Measurements from ENCODE around the gene ENTPD5. TPM values are rescaled to one million over a fixed set of nuclear protein-coding genes. Genes with fewer than 3 reads are reported as not detected.

Gene ENTPD5
- total RNA-seq, 4 donors from 2014 or later: 28.9 to 300 (median 148) TPM

DNA sequence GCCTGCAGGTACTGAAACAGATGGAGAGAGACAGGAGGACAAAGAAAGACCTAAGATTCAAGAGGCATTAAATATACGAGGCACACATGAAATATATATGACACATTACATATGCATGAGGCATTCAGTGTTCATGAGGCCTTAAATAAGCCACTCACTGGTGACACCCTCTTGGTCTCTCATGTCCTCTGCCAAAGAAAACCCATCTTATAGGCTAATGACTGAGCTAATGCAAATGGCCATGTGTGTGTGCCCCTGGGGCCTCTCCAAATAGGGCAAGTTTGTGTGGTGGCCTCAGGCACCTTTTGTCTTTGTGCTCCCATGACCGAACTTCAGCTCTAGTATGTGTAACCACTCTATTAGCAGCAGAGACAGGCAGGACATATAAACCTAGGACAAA, 50.2 kb downstream of the ENTPD5 start:
- Histone ChIP-seq H3K36me3 (peaks cover 0 to 84% (median 0%) of the 10 kb centered on the region in 3 donors), H3K9me3 (no peaks in the 10 kb centered on the region), H3K27ac (no peak overlapping the region), H3K4me1 (peaks cover 0 to 6% (median 0%) of the 10 kb centered on the region in 4 donors), H3K27me3 (no peaks in the 10 kb centered on the region), H3K4me3 (no peak overlapping the region)
- TF ChIP-seq, protein P1, sequence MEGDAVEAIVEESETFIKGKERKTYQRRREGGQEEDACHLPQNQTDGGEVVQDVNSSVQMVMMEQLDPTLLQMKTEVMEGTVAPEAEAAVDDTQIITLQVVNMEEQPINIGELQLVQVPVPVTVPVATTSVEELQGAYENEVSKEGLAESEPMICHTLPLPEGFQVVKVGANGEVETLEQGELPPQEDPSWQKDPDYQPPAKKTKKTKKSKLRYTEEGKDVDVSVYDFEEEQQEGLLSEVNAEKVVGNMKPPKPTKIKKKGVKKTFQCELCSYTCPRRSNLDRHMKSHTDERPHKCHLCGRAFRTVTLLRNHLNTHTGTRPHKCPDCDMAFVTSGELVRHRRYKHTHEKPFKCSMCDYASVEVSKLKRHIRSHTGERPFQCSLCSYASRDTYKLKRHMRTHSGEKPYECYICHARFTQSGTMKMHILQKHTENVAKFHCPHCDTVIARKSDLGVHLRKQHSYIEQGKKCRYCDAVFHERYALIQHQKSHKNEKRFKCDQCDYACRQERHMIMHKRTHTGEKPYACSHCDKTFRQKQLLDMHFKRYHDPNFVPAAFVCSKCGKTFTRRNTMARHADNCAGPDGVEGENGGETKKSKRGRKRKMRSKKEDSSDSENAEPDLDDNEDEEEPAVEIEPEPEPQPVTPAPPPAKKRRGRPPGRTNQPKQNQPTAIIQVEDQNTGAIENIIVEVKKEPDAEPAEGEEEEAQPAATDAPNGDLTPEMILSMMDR (IDR thresholded peaks at IDR 0.05): no peak
- TF ChIP-seq POLR2A (IDR thresholded peaks at IDR 0.05): no peak
- no peak for DNase-seq

DNA sequence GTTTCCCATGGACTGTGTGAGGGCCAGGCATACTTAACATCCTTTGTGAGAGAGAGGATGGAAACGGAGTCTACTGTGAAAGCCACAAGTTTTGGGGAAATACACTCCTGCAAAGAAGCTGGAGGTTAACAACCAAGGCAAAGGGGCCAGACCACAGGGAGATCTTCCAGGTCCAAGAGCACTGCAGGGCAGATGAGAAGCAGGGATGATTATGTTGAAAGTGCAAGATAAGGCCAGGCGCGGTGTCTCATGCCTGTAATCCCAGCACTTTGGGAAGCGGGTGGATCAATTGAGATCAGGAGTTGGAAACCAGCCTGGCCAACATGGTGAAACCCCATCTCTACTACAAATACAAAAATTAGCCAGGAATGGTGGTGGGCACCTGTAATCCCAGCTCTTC, 53.9 kb downstream of the ENTPD5 start:
- DNase-seq: no peak
- H3K4me3 ChIP-seq: no peak overlapping the region
- peaks cover 0 to 88% (median 0%) of the 10 kb centered on the region in 3 donors for H3K36me3 ChIP-seq
- TF ChIP-seq, protein P1 (IDR thresholded peaks at IDR 0.05): no peak
- TF ChIP-seq POLR2A (IDR thresholded peaks at IDR 0.05): no peak
- no peaks in the 10 kb centered on the region for H3K4me1 ChIP-seq
- H3K9me3 ChIP-seq: no peaks in the 10 kb centered on the region
- H3K27ac ChIP-seq: no peak overlapping the region
- no peaks in the 10 kb centered on the region for H3K27me3 ChIP-seq

DNA sequence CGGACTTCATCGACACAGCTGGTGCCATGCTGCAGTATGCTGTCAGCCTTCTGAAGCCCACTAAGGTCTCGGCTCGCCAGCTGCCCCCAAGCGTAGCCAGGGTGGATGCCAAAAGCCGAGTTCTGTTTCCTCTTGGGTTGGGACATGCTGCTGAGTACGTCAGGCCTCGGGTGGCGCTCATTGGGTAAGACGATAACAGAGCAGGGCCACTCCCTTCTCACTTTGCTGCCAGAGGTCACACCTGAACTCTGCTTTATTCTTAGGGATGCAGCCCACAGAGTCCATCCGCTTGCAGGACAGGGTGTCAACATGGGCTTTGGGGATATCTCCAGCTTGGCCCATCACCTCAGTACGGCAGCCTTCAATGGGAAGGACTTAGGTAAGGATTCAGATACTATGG, 57.9 kb downstream of the ENTPD5 start:
- no peak overlapping the region for H3K4me3 ChIP-seq
- H3K27me3 ChIP-seq: no peaks in the 10 kb centered on the region
- TF ChIP-seq, protein P1 (IDR thresholded peaks at IDR 0.05): no peak
- TF ChIP-seq POLR2A (IDR thresholded peaks at IDR 0.05): no peak
- H3K36me3 ChIP-seq: peaks cover 0 to 95% (median 0%) of the 10 kb centered on the region in 3 donors
- no peak for DNase-seq
- H3K27ac ChIP-seq: no peak overlapping the region
- no peaks in the 10 kb centered on the region for H3K9me3 ChIP-seq
- H3K4me1 ChIP-seq: no peaks in the 10 kb centered on the region

DNA sequence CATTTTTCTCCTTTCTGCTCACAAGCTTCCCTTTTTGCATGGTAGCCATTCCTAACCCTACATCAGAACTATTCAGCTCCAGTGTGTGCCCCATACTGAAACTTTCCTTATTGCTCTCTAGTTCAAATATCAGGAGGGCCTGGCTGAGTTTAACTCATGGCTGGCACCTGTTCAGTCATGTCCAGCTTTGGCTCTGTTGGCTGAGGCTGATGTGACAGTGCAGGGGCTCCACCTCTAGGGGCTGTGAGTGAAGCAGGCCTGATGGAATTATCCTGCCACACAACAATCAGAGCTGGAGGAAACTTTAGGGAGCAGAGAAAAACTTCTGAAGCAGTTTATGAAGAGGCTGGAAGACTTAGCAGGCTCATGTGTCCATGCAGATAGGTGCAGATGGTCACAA, 60.5 kb downstream of the ENTPD5 start:
- H3K4me3 ChIP-seq: no peak overlapping the region
- TF ChIP-seq POLR2A (IDR thresholded peaks at IDR 0.05): no peak
- TF ChIP-seq, protein P1 (IDR thresholded peaks at IDR 0.05): no peak
- no peaks in the 10 kb centered on the region for H3K27me3 ChIP-seq
- H3K9me3 ChIP-seq: no peaks in the 10 kb centered on the region
- no peaks in the 10 kb centered on the region for H3K4me1 ChIP-seq
- peaks cover 0 to 96% (median 0%) of the 10 kb centered on the region in 3 donors for H3K36me3 ChIP-seq
- no peak overlapping the region for H3K27ac ChIP-seq
- no peak for DNase-seq

DNA sequence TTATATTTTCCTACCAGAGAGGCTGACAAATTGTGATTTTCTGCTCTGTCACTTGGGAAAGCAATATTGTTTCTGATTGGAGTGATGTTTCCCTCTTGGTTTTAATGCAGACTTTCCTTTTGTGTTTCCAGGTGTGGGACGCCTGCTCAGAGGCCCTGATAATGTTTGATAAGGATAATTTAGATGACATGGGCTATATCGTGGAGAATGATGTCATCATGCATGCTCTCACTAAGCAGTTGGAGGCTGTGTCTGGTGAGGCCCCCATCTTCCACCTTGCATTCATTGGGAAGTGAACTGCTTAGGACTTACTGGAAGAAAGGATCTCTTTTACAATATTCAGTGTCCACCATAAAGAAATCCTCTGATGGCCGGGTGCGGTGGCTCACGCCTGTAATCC, 63.4 kb downstream of the ENTPD5 start:
- no peak for DNase-seq
- Histone ChIP-seq H3K36me3 (peaks cover 0 to 70% (median 0%) of the 10 kb centered on the region in 3 donors), H3K4me3 (no peak overlapping the region), H3K27me3 (no peaks in the 10 kb centered on the region), H3K9me3 (no peaks in the 10 kb centered on the region), H3K27ac (no peak overlapping the region), H3K4me1 (peaks cover 0 to 5% (median 0%) of the 10 kb centered on the region in 4 donors)
- no peak for TF ChIP-seq POLR2A (IDR thresholded peaks at IDR 0.05)
- TF ChIP-seq, protein P1 (IDR thresholded peaks at IDR 0.05): no peak

DNA sequence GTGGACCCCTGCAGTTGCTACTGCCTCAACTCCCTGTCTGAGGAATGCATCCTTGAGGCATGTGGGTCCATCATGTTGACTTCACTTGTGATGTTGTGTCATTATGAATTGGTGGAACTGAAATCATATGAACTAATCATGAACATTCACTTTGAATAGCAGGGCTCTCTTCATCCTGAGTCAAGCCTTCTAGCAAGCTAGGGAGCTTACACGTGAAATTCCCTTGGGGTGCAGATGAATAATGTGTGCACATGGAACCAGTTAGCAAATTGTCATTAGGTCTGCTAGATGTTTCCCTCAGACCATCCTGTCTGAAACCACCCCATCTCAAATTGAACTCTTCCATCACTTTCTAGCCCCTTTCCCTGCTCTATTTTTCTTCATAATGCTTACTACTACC, 65.4 kb downstream of the ENTPD5 start:
- H3K36me3 ChIP-seq: peaks cover 0 to 51% (median 0%) of the 10 kb centered on the region in 3 donors
- peaks cover 0 to 7% (median 3%) of the 10 kb centered on the region in 4 donors for H3K4me1 ChIP-seq
- H3K9me3 ChIP-seq: no peaks in the 10 kb centered on the region
- DNase-seq: no peak
- H3K27me3 ChIP-seq: no peaks in the 10 kb centered on the region
- no peak overlapping the region for H3K4me3 ChIP-seq
- no peak for TF ChIP-seq POLR2A (IDR thresholded peaks at IDR 0.05)
- TF ChIP-seq, protein P1 (IDR thresholded peaks at IDR 0.05): no peak
- H3K27ac ChIP-seq: no peak overlapping the region
